GM08714 (cell line): ENCODE data around the gene CTSH.
"Not testable (repeated sequence)": the region's sequence is repeated elsewhere in the genome, so short reads cannot be mapped to it uniquely, and the experiment has no call there.

ENCODE experiments used
- H3K4me3 ChIP-seq: fragments of 200-500 bp; sonication (Bioruptor generic); 2 replicates; pipeline ENCODE4 v1.5.1; 2014; ENCODE audit warnings: mild to moderate bottlenecking, low read length, inconsistent platforms
- ZNF274 ChIP-seq: IDR thresholded peaks from 2 replicates; pipeline ENCODE4 v1.6.1; 2012; ENCODE audit warnings: mild to moderate bottlenecking, low read depth, low read length

Gene CTSH

GRCh38 chr15:78912316-78912715 is 32.5 kb downstream of the CTSH start:
- no peak overlapping the region for H3K4me3 ChIP-seq
- no peak for TF ChIP-seq ZNF274

GRCh38 chr15:78910271-78910670 is 34.6 kb downstream of the CTSH start:
- TF ChIP-seq ZNF274, result no peak
- H3K4me3 ChIP-seq, result no peak overlapping the region

- TF ChIP-seq ZNF274, result no peak
These were observed 35.0 kb downstream of the CTSH start for GRCh38 chr15:78909791-78910228.

GRCh38 chr15:78909160-78909695 is 35.6 kb downstream of the CTSH start:
- no peak overlapping the region for H3K4me3 ChIP-seq
- no peak for TF ChIP-seq ZNF274

More at GRCh38 chr15:78909791-78910228, 35.0 kb downstream of the CTSH start:
- H3K4me3 ChIP-seq, result no peak overlapping the region

- no peak for TF ChIP-seq ZNF274
- H3K4me3 ChIP-seq, result no peak overlapping the region
These were observed 37.3 kb downstream of the CTSH start for GRCh38 chr15:78907577-78907976.

- H3K4me3 ChIP-seq, result no peak overlapping the region
- no peak for TF ChIP-seq ZNF274
These were observed 38.6 kb downstream of the CTSH start for GRCh38 chr15:78906316-78906620.

GRCh38 chr15:78904599-78905358 is 40.1 kb downstream of the CTSH start:
- TF ChIP-seq ZNF274, result no peak
- H3K4me3 ChIP-seq, result no peak overlapping the region

GRCh38 chr15:78902281-78903032 is 42.4 kb downstream of the CTSH start:
- H3K4me3 ChIP-seq, result not testable (repeated sequence)

- not testable (repeated sequence) for H3K4me3 ChIP-seq
These were observed 43.9 kb downstream of the CTSH start for GRCh38 chr15:78900819-78901533.

- no peak overlapping the region for H3K4me3 ChIP-seq
- TF ChIP-seq ZNF274, result no peak
These were observed 46.3 kb downstream of the CTSH start for GRCh38 chr15:78898540-78898939.

- no peak overlapping the region for H3K4me3 ChIP-seq
- no peak for TF ChIP-seq ZNF274
These were observed 49.4 kb downstream of the CTSH start for GRCh38 chr15:78895471-78895870.

- no peak overlapping the region for H3K4me3 ChIP-seq
- TF ChIP-seq ZNF274, result no peak
These were observed 51.3 kb downstream of the CTSH start for GRCh38 chr15:78893538-78893937.

GRCh38 chr15:78889000-78889399 is 55.8 kb downstream of the CTSH start:
- no peak overlapping the region for H3K4me3 ChIP-seq
- no peak for TF ChIP-seq ZNF274

GRCh38 chr15:78881681-78882080 is 63.2 kb downstream of the CTSH start:
- no peak overlapping the region for H3K4me3 ChIP-seq
- no peak for TF ChIP-seq ZNF274

GRCh38 chr15:78880813-78881212 is 64.0 kb downstream of the CTSH start:
- no peak overlapping the region for H3K4me3 ChIP-seq

More at GRCh38 chr15:78880813-78881212, 64.0 kb downstream of the CTSH start:
- no peak for TF ChIP-seq ZNF274
